ENCODE measurements around the gene EFNB2. TPM values are rescaled to one million over a fixed set of nuclear protein-coding genes. Genes with fewer than 3 reads are reported as not detected.

Gene EFNB2
- polyA plus RNA-seq, 1 experiment = 2.6 TPM

- Histone ChIP-seq H3K4me3 (ENCODE audit: low read depth, low read length) (no peak overlapping the region), H3K27me3 (ENCODE audit: control insufficient read depth, insufficient read depth, low read length) (peaks cover 1% of the 10 kb centered on the region), H3K27ac (ENCODE audit: low read depth, low read length) (no peak overlapping the region), H3K9me3 (ENCODE audit: control insufficient read depth, insufficient read depth, low read length) (no peaks in the 10 kb centered on the region)
- ChIA-PET POLR2A (no interaction called here), CTCF (no interaction called here)
- no peak for TF ChIP-seq CTCF (IDR thresholded peaks at IDR 0.05; ENCODE audit: low read depth, low read length)
- no peak for DNase-seq (ENCODE audit: low read depth, low spot score)
Observed at GRCh38 chr13:106445996-106446395, 89.5 kb downstream of the EFNB2 start.

GRCh38 chr13:106443607-106444322 is 91.7 kb downstream of the EFNB2 start:
- TF ChIP-seq CTCF (IDR thresholded peaks at IDR 0.05; ENCODE audit: low read depth, low read length) = no peak
- Histone ChIP-seq H3K27ac (ENCODE audit: low read depth, low read length) (no peak overlapping the region), H3K4me3 (ENCODE audit: low read depth, low read length) (no peak overlapping the region), H3K27me3 (ENCODE audit: control insufficient read depth, insufficient read depth, low read length) (peaks cover 7% of the 10 kb centered on the region), H3K9me3 (ENCODE audit: control insufficient read depth, insufficient read depth, low read length) (no peaks in the 10 kb centered on the region)
- POLR2A ChIA-PET = no interaction called here
- CTCF ChIA-PET = no interaction called here
- DNase-seq (ENCODE audit: low read depth, low spot score) = no peak

- TF ChIP-seq CTCF (IDR thresholded peaks at IDR 0.05; ENCODE audit: low read depth, low read length) = no peak
- Histone ChIP-seq H3K27ac (ENCODE audit: low read depth, low read length) (no peak overlapping the region), H3K4me3 (ENCODE audit: low read depth, low read length) (no peak overlapping the region), H3K27me3 (ENCODE audit: control insufficient read depth, insufficient read depth, low read length) (peaks cover 10% of the 10 kb centered on the region), H3K9me3 (ENCODE audit: control insufficient read depth, insufficient read depth, low read length) (no peaks in the 10 kb centered on the region)
- no peak for DNase-seq (ENCODE audit: low read depth, low spot score)
- ChIA-PET CTCF (no interaction called here), POLR2A (no interaction called here)
Observed at GRCh38 chr13:106440866-106441265, 94.6 kb downstream of the EFNB2 start.

Other genes starting within 250 kb of the EFNB2 start
- gene ARGLU1, start 32.5 kb upstream of the EFNB2 start, polyA plus RNA-seq (2011; rRNA removed) = 53.3 and 80.3 TPM in 2 replicates

Measured in AG04450 (cell line).